ENCODE data around the gene CPEB1.
"Not testable (repeated sequence)": the region's sequence is repeated elsewhere in the genome, so short reads cannot be mapped to it uniquely, and the experiment has no call there.

CPEB1 gene

GRCh38 chr15:82649226-82649999, 2.2 kb upstream of the CPEB1 start:
- no peak for DNase-seq (ENCODE audit: low read depth in 1 of 2, low spot score in 1 of 2)

DNA sequence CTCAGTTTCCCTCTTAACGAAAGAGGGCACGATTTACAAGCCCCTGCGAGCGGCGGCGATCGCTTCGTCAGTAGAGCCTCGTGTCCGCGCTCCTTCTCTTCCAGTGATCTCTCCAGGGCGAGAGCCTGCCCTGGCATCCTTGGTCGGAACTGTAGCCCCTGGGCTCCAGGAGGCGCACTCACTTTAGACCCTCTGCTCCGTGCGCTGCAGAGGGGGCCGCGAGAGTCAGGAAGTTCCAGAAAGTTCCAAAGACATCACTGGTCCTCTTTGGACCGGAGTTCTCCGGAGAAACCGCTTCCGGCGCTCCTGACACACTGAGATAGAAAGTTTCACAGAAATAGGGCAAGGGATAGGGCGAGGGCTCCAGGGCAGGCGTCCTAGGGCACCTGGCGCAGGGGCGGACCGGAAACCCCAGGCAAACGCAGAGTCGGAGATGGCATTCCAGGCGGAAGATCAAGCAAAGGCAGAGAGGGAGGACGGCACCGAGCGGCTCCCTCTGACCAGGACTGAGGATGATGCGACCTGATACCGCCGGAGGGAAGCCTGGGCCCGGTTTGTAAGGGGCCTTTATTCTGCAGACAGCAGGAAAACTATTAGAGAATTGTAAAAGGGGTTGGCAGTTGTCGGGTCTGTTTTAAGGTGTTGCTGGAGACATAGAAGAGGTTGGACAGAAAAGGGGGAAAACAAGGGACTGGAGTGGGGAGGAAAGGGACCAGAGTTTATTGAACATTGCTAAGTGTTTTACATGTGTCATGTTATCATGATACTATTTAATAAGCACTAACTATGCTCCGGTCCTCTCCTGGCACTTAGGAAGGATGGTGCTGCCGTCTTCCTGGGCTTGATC, 1.3 kb upstream of the CPEB1 start:
- DNase-seq (ENCODE audit: low read depth in 1 of 2, low spot score in 1 of 2) = no peak

- DNase-seq (ENCODE audit: low read depth in 1 of 2, low spot score in 1 of 2) = peak in 1 of 2 donors; percentile 36
These were observed 683 bp upstream of the CPEB1 start for GRCh38 chr15:82647835-82648256.

DNA sequence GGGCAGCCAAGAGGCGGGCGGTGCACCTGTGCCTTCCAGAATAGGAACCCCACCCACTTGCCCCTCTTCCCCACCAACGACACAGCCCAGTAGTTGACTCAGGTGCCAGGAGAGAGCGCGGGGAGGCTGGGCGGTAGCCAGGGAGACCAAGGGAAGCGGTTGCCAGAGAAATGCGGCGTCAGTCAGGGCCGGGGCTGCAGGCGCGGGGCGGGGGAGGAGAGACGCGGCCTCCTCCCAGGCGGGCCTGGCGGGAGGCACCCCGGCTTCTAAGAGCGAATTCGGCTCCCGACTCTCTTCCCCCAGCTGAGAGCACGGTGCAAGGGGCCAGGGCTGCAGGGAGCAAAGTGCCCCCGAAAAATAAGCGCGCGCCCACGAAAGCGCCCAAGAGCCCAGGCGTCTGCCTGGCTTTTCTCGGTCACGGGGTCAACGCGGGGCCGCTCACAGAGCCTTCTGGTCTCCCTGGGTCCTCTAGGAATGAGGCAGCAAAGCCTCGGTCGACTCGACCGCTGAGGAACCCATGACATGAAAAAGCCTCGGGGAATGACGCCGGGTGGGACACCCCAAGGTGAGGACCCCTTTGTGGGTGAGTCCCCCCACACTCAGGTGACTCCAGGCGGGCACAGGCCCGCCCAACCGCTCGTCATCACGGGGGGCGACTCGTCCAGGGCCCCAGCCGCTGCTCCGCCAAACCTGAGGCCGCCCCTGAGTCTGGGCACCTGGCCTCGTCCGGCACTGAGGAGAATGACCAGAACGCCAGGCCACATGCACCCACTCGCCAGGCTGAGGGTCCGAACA, 716 bp downstream of the CPEB1 start:
- DNase-seq (ENCODE audit: low read depth in 1 of 2, low spot score in 1 of 2) = no peak

DNA sequence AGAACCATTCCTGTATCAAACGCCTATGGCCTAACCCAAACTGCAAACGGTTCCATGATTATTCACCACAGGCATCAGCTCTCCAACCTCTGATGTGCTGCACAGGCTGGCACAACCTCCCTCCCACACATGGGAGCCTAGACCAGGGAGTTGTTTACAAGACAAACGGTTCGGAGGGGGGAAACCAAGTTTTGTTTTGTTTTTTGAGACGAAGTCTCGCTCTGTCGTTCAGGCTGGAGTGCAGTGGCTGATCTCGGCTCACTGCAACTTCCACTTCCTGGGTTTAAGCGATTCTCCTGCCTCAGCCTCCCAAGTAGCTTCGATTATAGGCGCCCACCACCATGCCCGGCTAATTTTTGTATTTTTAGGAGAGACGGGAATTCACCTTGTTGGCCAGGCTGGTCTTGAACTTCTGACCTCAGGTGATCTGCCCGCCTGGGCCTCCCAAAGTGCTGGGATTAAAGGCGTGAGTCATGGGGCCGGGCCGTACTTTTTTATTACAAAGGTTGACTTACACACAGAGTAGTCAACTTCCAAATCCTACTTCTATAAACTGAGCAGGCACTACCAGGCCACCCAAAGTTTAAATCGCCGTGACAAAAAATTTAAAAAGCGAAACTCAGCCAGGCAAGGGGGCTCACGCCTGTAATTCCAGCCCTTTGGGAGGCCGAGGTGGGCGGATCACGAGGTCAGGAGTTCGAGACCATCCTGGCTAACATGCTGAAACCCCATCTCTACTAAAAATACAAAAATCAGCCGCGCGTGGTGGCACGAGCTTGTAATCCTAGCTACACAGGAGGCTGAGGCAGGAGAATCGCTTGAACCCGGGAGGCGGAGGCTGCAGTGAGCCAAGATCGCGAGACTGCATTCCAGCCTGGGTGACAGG, 2.0 kb downstream of the CPEB1 start:
- not testable (repeated sequence) for DNase-seq (ENCODE audit: low read depth in 1 of 2, low spot score in 1 of 2)

DNA sequence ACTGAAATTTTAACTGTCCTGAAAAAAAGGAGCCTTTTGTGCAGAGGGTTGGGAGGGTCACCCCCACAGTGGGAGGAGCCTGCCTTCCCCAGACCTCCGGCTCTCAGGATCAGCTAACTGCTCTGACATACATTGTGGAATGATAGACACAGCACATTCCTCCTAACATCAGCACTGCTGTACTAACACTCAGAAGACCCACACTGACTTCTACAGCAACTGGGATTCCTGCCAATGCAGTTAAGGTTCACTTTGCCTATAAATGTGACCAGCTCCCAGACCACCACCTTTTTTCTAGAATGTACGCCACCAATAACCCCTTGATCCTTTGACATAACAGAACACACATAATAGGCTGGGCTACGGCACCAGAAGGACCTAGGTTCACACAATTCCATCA, 3.2 kb downstream of the CPEB1 start:
- DNase-seq (ENCODE audit: low read depth in 1 of 2, low spot score in 1 of 2) = no peak

DNA sequence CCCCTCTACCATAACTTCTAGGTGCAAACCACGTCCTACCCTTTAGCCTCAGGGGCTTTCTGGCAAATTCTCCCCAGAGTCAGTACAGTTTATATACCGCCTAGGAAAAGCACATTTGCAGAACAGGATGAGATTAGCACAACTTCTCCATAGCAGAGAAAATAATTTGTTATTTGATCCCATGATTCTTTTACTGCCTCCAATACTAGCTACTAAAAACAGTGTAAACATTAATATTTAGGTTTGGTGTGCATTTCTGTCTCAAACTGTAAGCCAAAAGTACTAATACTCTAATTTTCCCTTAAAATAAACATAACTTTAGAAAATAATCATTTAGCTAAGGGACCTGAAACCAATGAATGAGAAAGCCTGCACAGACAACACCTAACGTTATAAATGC, 4.5 kb downstream of the CPEB1 start:
- DNase-seq (ENCODE audit: low read depth in 1 of 2, low spot score in 1 of 2) = no peak

DNA sequence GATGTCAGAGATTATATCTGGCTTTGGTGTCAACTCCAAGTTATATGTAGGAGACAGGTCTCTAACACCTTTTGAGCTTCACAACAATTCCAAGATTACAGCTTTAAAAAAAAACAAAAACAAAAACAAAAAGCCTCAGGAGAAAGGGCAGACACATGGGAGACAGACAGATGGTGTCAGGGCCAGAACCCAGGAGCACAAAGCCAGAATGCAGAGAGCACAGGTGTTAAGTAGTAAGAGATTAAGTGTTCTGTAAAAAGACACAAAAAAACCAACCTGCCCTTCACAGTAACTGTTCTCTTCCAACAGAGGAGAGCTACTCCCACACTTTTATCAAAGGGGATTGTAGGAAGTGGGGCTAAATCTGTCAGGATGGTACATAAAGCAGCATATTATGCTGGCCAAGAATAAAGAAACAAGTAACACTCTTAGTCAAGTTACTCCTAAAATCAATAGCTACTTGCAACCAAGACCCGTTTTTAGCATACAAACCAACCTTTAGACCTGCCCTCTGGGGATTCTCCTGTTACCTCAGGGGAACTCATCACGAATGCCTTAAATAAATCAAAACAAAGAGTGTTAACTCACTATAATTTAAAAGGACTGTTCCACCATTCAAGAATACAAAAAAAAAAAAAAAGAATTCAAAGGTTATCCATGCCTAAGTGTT, 5.9 kb downstream of the CPEB1 start:
- DNase-seq (ENCODE audit: low read depth in 1 of 2, low spot score in 1 of 2) = no peak

DNA sequence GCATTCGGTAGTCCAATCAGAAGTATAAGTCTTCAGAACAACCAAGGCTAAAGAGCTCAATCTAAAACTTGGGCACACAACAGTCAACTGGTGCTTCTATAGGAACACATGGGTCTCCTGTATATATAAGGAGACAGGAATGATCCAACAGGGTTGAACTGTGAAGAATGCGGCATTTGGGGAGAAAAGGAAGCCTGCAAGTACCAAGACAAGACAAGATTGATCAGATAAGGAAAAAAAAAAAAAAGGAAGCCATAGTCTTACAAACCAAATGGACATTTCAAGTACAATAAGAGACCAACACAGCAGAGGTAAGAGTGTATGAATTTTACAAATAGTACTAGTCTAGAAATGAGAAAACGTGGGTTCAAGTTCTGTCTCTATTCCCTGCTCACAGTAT, 6.5 kb downstream of the CPEB1 start:
- DNase-seq (ENCODE audit: low read depth in 1 of 2, low spot score in 1 of 2) = no peak

GRCh38 chr15:82635798-82636197, 11.4 kb downstream of the CPEB1 start:
- DNase-seq (ENCODE audit: low read depth in 1 of 2, low spot score in 1 of 2) = no peak

GRCh38 chr15:82630033-82630432, 17.1 kb downstream of the CPEB1 start:
- DNase-seq (ENCODE audit: low read depth in 1 of 2, low spot score in 1 of 2) = no peak

- DNase-seq (ENCODE audit: low read depth in 1 of 2, low spot score in 1 of 2) = no peak
These were observed 22.0 kb downstream of the CPEB1 start for GRCh38 chr15:82625136-82625535.

DNA sequence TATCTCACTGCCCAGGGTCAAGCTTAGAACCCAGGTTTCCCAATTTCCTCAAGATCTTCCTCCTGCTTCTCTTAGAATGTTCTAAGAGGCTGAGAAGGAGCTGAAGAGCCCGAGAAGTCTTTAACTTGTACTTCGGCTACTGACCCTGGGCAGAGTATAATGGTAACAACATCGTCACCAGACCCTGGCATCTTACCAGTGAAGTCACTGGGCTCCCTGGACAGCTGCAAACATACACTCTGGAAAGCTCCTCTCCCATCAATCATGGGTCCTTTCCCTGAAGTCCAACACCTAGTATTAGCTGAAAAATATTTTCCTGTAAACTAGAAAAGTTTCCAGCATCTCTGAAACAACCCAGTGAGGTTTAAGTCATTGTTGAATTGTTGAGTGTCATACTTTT, 22.7 kb downstream of the CPEB1 start:
- no peak for DNase-seq (ENCODE audit: low read depth in 1 of 2, low spot score in 1 of 2)

- no peak for DNase-seq (ENCODE audit: low read depth in 1 of 2, low spot score in 1 of 2)
These were observed 23.2 kb downstream of the CPEB1 start for GRCh38 chr15:82624008-82624407.

GRCh38 chr15:82621970-82622369, 25.2 kb downstream of the CPEB1 start:
- DNase-seq (ENCODE audit: low read depth in 1 of 2, low spot score in 1 of 2) = no peak

DNA sequence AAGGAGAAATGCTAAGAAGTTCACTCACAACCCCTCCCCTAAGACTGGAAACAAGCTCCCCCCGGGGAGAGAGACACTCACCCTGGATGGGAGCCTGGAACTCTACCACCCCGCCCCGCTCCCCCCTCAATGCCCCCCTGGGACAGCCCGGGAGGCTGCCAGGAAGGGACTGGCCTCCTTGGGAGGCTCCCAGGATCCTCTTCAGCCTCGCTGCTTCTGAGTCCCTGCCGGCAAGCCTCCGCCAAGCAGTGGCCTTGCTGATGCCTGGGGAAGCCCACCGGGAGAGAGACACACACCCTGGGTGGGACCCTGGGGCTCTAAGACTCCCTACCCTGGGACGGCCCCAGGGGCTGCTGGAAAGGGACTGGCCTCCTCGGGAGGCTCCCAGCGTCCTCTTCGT, 33.4 kb downstream of the CPEB1 start:
- no peak for DNase-seq (ENCODE audit: low read depth in 1 of 2, low spot score in 1 of 2)

- no peak for DNase-seq (ENCODE audit: low read depth in 1 of 2, low spot score in 1 of 2)
These were observed 35.8 kb downstream of the CPEB1 start for GRCh38 chr15:82611348-82611747.

- no peak for DNase-seq (ENCODE audit: low read depth in 1 of 2, low spot score in 1 of 2)
These were observed 45.0 kb downstream of the CPEB1 start for GRCh38 chr15:82602195-82602594.

DNA sequence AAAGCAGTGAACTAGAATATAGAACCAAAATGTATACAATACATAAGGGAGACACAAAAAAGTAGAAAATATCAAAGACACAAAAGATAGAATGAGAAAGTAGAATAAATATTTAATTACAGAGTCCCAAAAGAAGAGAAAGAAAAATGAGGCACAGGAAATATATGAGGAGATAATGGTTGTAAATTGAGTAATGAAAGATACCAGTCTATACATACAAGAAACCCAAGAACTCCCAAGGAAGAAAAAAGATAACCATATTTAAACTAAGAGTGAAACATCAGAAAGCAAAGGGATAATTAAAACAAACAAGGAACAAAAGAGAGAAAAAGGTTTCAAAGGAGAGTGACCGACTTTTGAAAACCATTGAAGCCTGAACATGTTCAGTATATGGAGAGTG, 47.3 kb downstream of the CPEB1 start:
- DNase-seq (ENCODE audit: low read depth in 1 of 2, low spot score in 1 of 2) = no peak

DNA sequence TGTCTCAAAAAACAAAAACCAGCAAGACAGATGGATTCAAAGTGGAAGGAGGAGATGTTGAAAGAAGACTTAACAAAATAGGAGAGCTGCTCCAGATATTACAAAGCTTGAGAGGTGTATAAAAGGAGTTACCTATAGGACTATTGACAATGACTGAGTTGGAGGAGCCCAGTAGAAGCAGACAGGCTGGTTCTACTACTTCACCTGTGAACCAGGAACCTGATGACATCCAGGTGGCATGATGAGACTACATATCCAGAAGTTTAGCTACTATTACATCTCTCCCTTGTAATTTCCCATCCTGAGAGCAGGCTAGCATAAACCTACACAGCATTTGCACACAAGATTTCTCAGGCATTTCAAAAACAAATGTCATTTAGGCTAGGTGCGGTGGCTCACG, 49.3 kb downstream of the CPEB1 start:
- no peak for DNase-seq (ENCODE audit: low read depth in 1 of 2, low spot score in 1 of 2)

Measured in stimulated activated CD4-positive, alpha-beta T cell treated with anti-CD3 and anti-CD28 coated beads, Interleukin-15, amount 100 ng/mL, for 1 hour (primary cell).